HUES64 (cell line): ENCODE results near the gene STX11.
A peak's percentile ranks its signal among the peaks of the same experiment; 100 is the strongest.

Source experiments
- H3K27ac ChIP-seq: 2 replicates; pipeline ENCODE4 v1.7.0; 2013; ENCODE audit warnings: low read depth, low read length, inconsistent platforms
- H3K27me3 ChIP-seq: 2 replicates; pipeline ENCODE4 v1.6.1; 2013; ENCODE audit warnings: mild to moderate bottlenecking, low read length; ENCODE audit not compliant: insufficient read depth
- H3K36me3 ChIP-seq: 2 replicates; pipeline ENCODE4 v1.6.1; 2013; ENCODE audit warnings: mild to moderate bottlenecking, low read length; ENCODE audit not compliant: insufficient read depth
- H3K4me1 ChIP-seq: 2 replicates; pipeline ENCODE4 v1.6.1; 2013; ENCODE audit warnings: mild to moderate bottlenecking, low read length, moderate library complexity; ENCODE audit not compliant: insufficient read depth
- H3K4me3 ChIP-seq: 2 replicates; pipeline ENCODE4 v1.5.1; 2013; ENCODE audit warnings: mild to moderate bottlenecking, low read length, moderate library complexity
- H3K9ac ChIP-seq: 2 replicates; pipeline ENCODE4 v1.6.1; 2013; ENCODE audit warnings: mild to moderate bottlenecking, low read depth, low read length
- H3K9me3 ChIP-seq: 2 replicates; pipeline ENCODE4 v1.6.1; 2013; ENCODE audit warnings: low read depth, low read length; ENCODE audit not compliant: insufficient read depth
- WGBS: fragments of 150-250, 120-280 bp; methylation state at CpG from one replicate; pipeline ENCODE4 v1.1.7; 2013; ENCODE audit warnings: missing lambda C conversion rate; 5-methylcytosine and 5-hydroxymethylcytosine counted together

Gene STX11

GRCh38 chr6:144214622-144215401 is 64.5 kb downstream of the STX11 start:
- peak overlapping the region; percentile 74; the same call in 1 of the 2 replicates for H3K4me3 ChIP-seq
- 90% methylated on average over 16 of the region's 16 CpGs for WGBS
- H3K9me3 ChIP-seq: no peaks in the 10 kb centered on the region
- no peak overlapping the region for H3K9ac ChIP-seq
- no peaks in the 10 kb centered on the region for H3K27me3 ChIP-seq
- no peaks in the 10 kb centered on the region for H3K36me3 ChIP-seq
- peaks cover 4% of the 10 kb centered on the region; the same call in 1 of the 2 replicates for H3K4me1 ChIP-seq
- H3K27ac ChIP-seq: no peak overlapping the region

GRCh38 chr6:144215402-144215931 is 65.2 kb downstream of the STX11 start:
- WGBS: 71% methylated on average over 9 of the region's 10 CpGs
- no peaks in the 10 kb centered on the region for H3K27me3 ChIP-seq
- H3K9ac ChIP-seq: peak overlapping the region; percentile 81
- peak overlapping the region; percentile 74 for H3K4me3 ChIP-seq
- H3K4me1 ChIP-seq: peaks cover 4% of the 10 kb centered on the region; the same call in 1 of the 2 replicates
- no peaks in the 10 kb centered on the region for H3K9me3 ChIP-seq
- no peaks in the 10 kb centered on the region for H3K36me3 ChIP-seq
- H3K27ac ChIP-seq: peak overlapping the region; percentile 86; the same call in 1 of the 2 replicates

- no peaks in the 10 kb centered on the region for H3K36me3 ChIP-seq
- WGBS: under 1% methylated on average over 61 of the region's 61 CpGs
- peaks cover 4% of the 10 kb centered on the region; the same call in 1 of the 2 replicates for H3K4me1 ChIP-seq
- peak overlapping the region; percentile 86 for H3K27ac ChIP-seq
- H3K4me3 ChIP-seq: peak overlapping the region; percentile 74
- H3K9ac ChIP-seq: peak overlapping the region; percentile 81
- H3K9me3 ChIP-seq: no peaks in the 10 kb centered on the region
- no peaks in the 10 kb centered on the region for H3K27me3 ChIP-seq
These were observed 65.8 kb downstream of the STX11 start for GRCh38 chr6:144215932-144216667.

GRCh38 chr6:144216668-144217218 is 66.4 kb downstream of the STX11 start:
- Histone ChIP-seq H3K4me3 (peak overlapping the region; percentile 74), H3K9ac (peak overlapping the region; percentile 81; the same call in 1 of the 2 replicates), H3K27ac (peak overlapping the region; percentile 71), H3K27me3 (no peaks in the 10 kb centered on the region), H3K4me1 (peaks cover 4% of the 10 kb centered on the region; the same call in 1 of the 2 replicates), H3K9me3 (no peaks in the 10 kb centered on the region), H3K36me3 (no peaks in the 10 kb centered on the region)
- 16% methylated on average over 18 of the region's 18 CpGs for WGBS

GRCh38 chr6:144217264-144217663 is 66.9 kb downstream of the STX11 start:
- no peak overlapping the region for H3K9ac ChIP-seq
- 89% methylated on average over 11 of the region's 11 CpGs for WGBS
- H3K4me3 ChIP-seq: peak overlapping the region; percentile 74; the same call in 1 of the 2 replicates
- no peak overlapping the region for H3K27ac ChIP-seq
- peaks cover 4% of the 10 kb centered on the region; the same call in 1 of the 2 replicates for H3K4me1 ChIP-seq
- no peaks in the 10 kb centered on the region for H3K27me3 ChIP-seq
- H3K9me3 ChIP-seq: no peaks in the 10 kb centered on the region
- no peaks in the 10 kb centered on the region for H3K36me3 ChIP-seq

GRCh38 chr6:144217797-144218196 is 67.5 kb downstream of the STX11 start:
- H3K27ac ChIP-seq: no peak overlapping the region

GRCh38 chr6:144219056-144219685 is 68.9 kb downstream of the STX11 start:
- Histone ChIP-seq H3K27ac (no peak overlapping the region), H3K36me3 (no peaks in the 10 kb centered on the region), H3K9ac (no peak overlapping the region), H3K4me3 (no peak overlapping the region), H3K27me3 (no peaks in the 10 kb centered on the region), H3K9me3 (no peaks in the 10 kb centered on the region), H3K4me1 (peaks cover 4% of the 10 kb centered on the region; the same call in 1 of the 2 replicates)
- 76% methylated on average over 3 of the region's 3 CpGs for WGBS

More at GRCh38 chr6:144217797-144218196, 67.5 kb downstream of the STX11 start:
- Histone ChIP-seq H3K4me1 (peaks cover 4% of the 10 kb centered on the region; the same call in 1 of the 2 replicates), H3K36me3 (no peaks in the 10 kb centered on the region), H3K4me3 (no peak overlapping the region), H3K27me3 (no peaks in the 10 kb centered on the region), H3K9me3 (no peaks in the 10 kb centered on the region), H3K9ac (no peak overlapping the region)

GRCh38 chr6:144220031-144220790 is 69.9 kb downstream of the STX11 start:
- H3K9ac ChIP-seq: no peak overlapping the region
- H3K4me1 ChIP-seq: peaks cover 4% of the 10 kb centered on the region; the same call in 1 of the 2 replicates
- no peaks in the 10 kb centered on the region for H3K9me3 ChIP-seq
- no peak overlapping the region for H3K4me3 ChIP-seq
- no peak overlapping the region for H3K27ac ChIP-seq
- H3K27me3 ChIP-seq: no peaks in the 10 kb centered on the region
- no peaks in the 10 kb centered on the region for H3K36me3 ChIP-seq
- 90% methylated on average over 5 of the region's 5 CpGs for WGBS

- Histone ChIP-seq H3K4me3 (no peak overlapping the region), H3K36me3 (no peaks in the 10 kb centered on the region), H3K4me1 (no peaks in the 10 kb centered on the region), H3K9ac (no peak overlapping the region), H3K27me3 (no peaks in the 10 kb centered on the region), H3K9me3 (no peaks in the 10 kb centered on the region), H3K27ac (no peak overlapping the region)
- WGBS: 100% methylated on average over 1 of the region's 2 CpGs
These were observed 73.4 kb downstream of the STX11 start for GRCh38 chr6:144223686-144224085.

- no peaks in the 10 kb centered on the region for H3K36me3 ChIP-seq
- no peak overlapping the region for H3K27ac ChIP-seq
- peaks cover 6% of the 10 kb centered on the region for H3K9me3 ChIP-seq
- H3K9ac ChIP-seq: no peak overlapping the region
- WGBS: 92% methylated on average over 2 of the region's 3 CpGs
- H3K4me3 ChIP-seq: no peak overlapping the region
- H3K4me1 ChIP-seq: peaks cover 12% of the 10 kb centered on the region; the same call in 1 of the 2 replicates
- H3K27me3 ChIP-seq: no peaks in the 10 kb centered on the region
These were observed 81.4 kb downstream of the STX11 start for GRCh38 chr6:144231721-144232120.
